Osteocyte (in vitro differentiated cells): ENCODE results near the gene SEC23A. TPM values are rescaled to one million over a fixed set of nuclear protein-coding genes. Genes with fewer than 3 reads are reported as not detected.
"Not testable (repeated sequence)": the region's sequence is repeated elsewhere in the genome, so short reads cannot be mapped to it uniquely, and the experiment has no call there.

Experiments used
- DNase-seq: peaks from one replicate; pipeline ENCODE4 v3.0.0; 2021; ENCODE audit warnings: mixed read lengths; ENCODE audit not compliant: unreplicated experiment; ENCODE audit errors: extremely low spot score
- H3K27ac Mint-ChIP-seq: one replicate; pipeline ENCODE4 v1.8.0; 2021; ENCODE audit warnings: mild to moderate bottlenecking, mixed read lengths; ENCODE audit not compliant: unreplicated experiment
- H3K27me3 Mint-ChIP-seq: one replicate; pipeline ENCODE4 v1.8.0; 2021; ENCODE audit warnings: mixed read lengths; ENCODE audit not compliant: unreplicated experiment
- H3K36me3 Mint-ChIP-seq: one replicate; pipeline ENCODE4 v1.8.0; 2021; ENCODE audit warnings: mixed read lengths; ENCODE audit not compliant: unreplicated experiment
- H3K4me1 Mint-ChIP-seq: one replicate; pipeline ENCODE4 v1.8.0; 2021; ENCODE audit warnings: mixed read lengths; ENCODE audit not compliant: unreplicated experiment
- H3K4me3 Mint-ChIP-seq: one replicate; pipeline ENCODE4 v1.8.0; 2021; ENCODE audit warnings: mild to moderate bottlenecking, moderate library complexity, mixed read lengths; ENCODE audit not compliant: unreplicated experiment
- H3K9me3 Mint-ChIP-seq: one replicate; pipeline ENCODE4 v1.8.0; 2021; ENCODE audit warnings: mixed read lengths; ENCODE audit not compliant: unreplicated experiment
- total RNA-seq: library from RNA; stranded (reverse); gene quantifications from 2 replicates; pipeline ENCODE4 v1.2.1, GENCODE V29; 2021
- TF ChIP-seq, protein P1 (sequence below): fragments of 200-600 bp; sonication (generic); IDR thresholded peaks from 2 replicates; pipeline ENCODE4 v1.5.0; 2021; ENCODE audit warnings: antibody characterized with exemption, mild to moderate bottlenecking, moderate library complexity

The SEC23A gene
- total RNA-seq, 1 donor from 2014 or later: 169 TPM

DNA sequence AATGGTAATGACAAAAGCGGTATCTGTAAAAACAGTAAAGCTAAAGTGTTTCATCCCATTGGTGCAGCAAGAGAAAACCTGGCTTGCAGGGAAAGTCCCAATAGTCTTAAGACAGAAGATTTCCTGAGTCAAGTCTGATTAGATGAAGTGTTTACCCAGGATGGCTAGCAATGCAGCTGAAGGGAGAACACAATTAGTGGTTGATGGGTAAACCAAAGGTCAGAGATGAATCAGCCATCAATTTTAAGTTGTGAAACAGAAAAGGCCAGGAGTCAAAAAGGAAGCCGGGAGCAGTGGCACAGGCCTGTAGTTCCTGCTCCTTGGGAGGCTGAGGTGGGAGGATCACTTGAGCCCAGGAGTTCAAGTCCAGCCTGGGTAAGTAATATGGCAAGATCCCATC is 52.6 kb downstream of the SEC23A start:
- Mint-ChIP-seq H3K4me1 (peaks cover 3% of the 10 kb centered on the region), H3K9me3 (no peaks in the 10 kb centered on the region), H3K4me3 (no peak overlapping the region), H3K36me3 (peaks cover 75% of the 10 kb centered on the region), H3K27me3 (no peaks in the 10 kb centered on the region), H3K27ac (no peak overlapping the region)
- TF ChIP-seq, protein P1, sequence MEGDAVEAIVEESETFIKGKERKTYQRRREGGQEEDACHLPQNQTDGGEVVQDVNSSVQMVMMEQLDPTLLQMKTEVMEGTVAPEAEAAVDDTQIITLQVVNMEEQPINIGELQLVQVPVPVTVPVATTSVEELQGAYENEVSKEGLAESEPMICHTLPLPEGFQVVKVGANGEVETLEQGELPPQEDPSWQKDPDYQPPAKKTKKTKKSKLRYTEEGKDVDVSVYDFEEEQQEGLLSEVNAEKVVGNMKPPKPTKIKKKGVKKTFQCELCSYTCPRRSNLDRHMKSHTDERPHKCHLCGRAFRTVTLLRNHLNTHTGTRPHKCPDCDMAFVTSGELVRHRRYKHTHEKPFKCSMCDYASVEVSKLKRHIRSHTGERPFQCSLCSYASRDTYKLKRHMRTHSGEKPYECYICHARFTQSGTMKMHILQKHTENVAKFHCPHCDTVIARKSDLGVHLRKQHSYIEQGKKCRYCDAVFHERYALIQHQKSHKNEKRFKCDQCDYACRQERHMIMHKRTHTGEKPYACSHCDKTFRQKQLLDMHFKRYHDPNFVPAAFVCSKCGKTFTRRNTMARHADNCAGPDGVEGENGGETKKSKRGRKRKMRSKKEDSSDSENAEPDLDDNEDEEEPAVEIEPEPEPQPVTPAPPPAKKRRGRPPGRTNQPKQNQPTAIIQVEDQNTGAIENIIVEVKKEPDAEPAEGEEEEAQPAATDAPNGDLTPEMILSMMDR: no peak
- no peak for DNase-seq

DNA sequence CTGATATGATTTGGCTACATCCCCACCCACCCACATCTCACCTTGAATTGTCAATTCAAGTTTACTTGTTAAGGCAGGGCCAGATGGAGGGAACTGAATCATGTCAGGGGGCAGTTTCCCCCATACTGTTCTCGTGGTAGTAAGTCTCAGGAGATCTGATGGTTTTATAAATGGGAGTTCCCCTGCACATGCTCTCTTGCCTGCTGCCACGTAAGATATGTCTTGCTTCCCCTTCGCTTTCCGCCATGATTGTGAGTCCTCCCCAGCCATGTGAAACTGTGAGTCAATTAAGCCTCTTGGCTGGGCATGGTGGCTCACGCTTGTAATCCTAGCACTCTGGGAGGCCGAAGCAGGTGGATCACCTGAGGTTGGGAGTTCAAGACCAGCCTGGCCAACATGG is 57.1 kb downstream of the SEC23A start:
- peaks cover 62% of the 10 kb centered on the region for H3K36me3 Mint-ChIP-seq
- H3K4me3 Mint-ChIP-seq, H3K9me3 Mint-ChIP-seq, H3K27ac Mint-ChIP-seq, H3K4me1 Mint-ChIP-seq, H3K27me3 Mint-ChIP-seq, DNase-seq: not testable (repeated sequence)

DNA sequence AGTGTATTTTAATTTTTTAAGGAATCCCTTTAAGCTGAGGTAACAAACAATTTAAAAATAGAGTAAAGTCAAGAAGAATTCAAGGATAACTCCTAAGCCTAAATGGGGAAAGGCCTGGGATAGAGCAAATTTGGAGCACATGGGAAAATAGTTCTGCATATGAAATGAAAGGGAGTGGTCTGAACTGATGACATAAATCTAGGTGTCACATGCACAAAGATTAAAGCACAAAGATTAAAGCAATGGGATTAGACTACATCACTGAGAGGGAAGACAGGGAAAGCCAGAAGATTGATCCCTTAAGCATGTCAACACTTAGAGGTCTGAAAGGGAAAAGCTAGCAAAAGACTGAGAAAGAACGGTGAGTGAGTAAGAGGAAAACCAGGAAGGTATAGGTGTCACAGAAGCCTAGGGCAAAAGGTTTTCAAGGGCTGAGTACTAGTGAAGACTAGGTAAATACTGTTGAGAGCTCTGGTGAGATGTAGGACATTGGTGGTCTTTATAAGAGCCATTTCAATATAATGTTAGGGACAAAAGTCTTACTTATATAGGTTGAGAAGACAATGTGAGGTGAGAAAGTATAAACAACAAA is 59.6 kb downstream of the SEC23A start:
- Mint-ChIP-seq H3K36me3 (peaks cover 65% of the 10 kb centered on the region), H3K4me1 (no peaks in the 10 kb centered on the region), H3K27me3 (no peaks in the 10 kb centered on the region), H3K27ac (no peak overlapping the region), H3K4me3 (no peak overlapping the region), H3K9me3 (no peaks in the 10 kb centered on the region)
- TF ChIP-seq, protein P1: no peak
- no peak for DNase-seq

DNA sequence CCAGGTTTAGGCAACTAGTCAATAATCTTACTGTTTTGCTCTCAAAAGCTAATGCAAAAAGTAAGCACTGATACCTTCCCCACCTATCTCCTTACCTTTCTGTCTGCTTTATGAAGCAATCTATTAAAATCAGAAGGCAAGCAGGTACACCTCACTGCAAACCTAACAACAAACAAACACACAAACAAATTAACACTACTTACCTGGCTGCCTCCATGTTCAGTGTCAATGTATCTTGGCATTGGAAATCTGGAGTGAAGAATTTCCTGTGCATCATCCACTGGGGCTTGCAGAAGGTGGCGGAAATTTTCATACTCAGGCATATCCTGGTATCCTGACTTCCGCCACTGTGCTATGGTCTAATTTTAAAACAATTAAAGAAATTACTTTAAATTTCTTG is 62.5 kb downstream of the SEC23A start:
- Mint-ChIP-seq H3K4me3 (no peak overlapping the region), H3K36me3 (peaks cover 40% of the 10 kb centered on the region), H3K27ac (no peak overlapping the region), H3K9me3 (no peaks in the 10 kb centered on the region), H3K4me1 (peaks cover under 1% of the 10 kb centered on the region), H3K27me3 (no peaks in the 10 kb centered on the region)
- no peak for DNase-seq
- TF ChIP-seq, protein P1: no peak

DNA sequence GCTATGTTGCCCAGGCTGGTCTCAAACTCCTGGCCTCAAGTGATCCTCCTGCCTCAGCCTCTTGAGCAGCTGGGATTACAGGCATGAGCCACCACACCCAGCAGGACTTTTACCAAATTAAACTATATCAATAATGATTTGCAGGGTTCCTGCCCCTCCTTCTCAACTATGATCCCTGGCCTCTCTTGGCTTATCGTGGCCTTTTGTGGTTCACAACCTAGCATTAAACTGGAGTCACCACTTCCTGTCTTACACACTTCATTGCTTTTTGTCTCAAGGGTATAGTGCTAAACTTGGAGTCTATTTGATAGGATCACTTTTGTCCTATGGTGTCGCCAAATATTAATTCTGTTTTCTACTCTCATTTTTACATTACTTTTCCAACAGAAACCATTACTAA is 64.5 kb downstream of the SEC23A start:
- Mint-ChIP-seq H3K9me3 (no peaks in the 10 kb centered on the region), H3K27me3 (no peaks in the 10 kb centered on the region), H3K36me3 (peaks cover 30% of the 10 kb centered on the region), H3K4me3 (no peak overlapping the region), H3K27ac (no peak overlapping the region), H3K4me1 (peaks cover 4% of the 10 kb centered on the region)
- DNase-seq: no peak
- TF ChIP-seq, protein P1: no peak

DNA sequence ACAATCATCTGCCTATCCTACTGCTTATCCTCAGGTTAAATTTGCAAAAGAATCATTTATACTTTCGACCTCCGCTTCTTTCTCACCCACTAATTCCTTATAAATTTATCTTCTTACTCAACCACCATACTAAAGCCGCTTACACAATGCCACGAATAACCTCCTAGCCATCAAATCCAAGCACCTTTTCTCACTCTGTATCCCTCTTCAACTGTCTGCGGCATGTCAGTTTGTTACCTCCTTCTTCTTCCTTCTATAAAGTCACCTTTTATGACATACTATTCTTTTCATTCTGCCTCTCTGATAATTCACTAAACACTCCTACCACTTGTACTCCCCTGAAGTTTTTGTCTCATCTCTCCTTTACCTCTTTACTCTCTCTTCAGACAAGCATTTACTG is 66.3 kb downstream of the SEC23A start:
- Mint-ChIP-seq H3K4me3 (no peak overlapping the region), H3K27me3 (no peaks in the 10 kb centered on the region), H3K4me1 (peaks cover 4% of the 10 kb centered on the region), H3K36me3 (peaks cover 29% of the 10 kb centered on the region), H3K27ac (no peak overlapping the region), H3K9me3 (no peaks in the 10 kb centered on the region)
- TF ChIP-seq, protein P1: no peak
- DNase-seq: no peak
